K562 (cell line): ENCODE data around the gene CCSER2. TPM values are rescaled to one million over a fixed set of nuclear protein-coding genes. Genes with fewer than 3 reads are reported as not detected.

Experiments
- BMI1 ChIP-seq: fragments of 150-350 bp; IDR thresholded peaks from 2 replicates; pipeline ENCODE4 v1.6.1; 2014; ENCODE audit warnings: low read length
- CEBPB ChIP-seq: fragments of 450-650 bp; IDR thresholded peaks from 2 replicates; pipeline ENCODE4 v1.6.1; 2016; ENCODE audit warnings: missing genetic modification characterization, missing compliant biosample characterization
- CEBPG ChIP-seq, 3 experiments: fragments of 200-800 bp in 1 of 3; sonication (Bioruptor generic) in 1 of 3; sonication (generic) in 1 of 3; formaldehyde crosslinking in 1 of 3; IDR thresholded peaks in 2 of 3; conservative IDR thresholded peaks in 1 of 3; 2 replicates each; pipeline versions ENCODE4 v1.6.1 to v1.8.0; 2016 to 2022; ENCODE audit warnings: missing compliant biosample characterization in 2 of 3, missing genetic modification characterization in 2 of 3, mild to moderate bottlenecking in 1 of 3, missing genetic modification reagents in 1 of 3
- ETV6 ChIP-seq, 3 experiments: fragments of 150-350 bp in 1 of 3; sonication (generic) in 1 of 3; formaldehyde crosslinking in 1 of 3; IDR thresholded peaks; 2 replicates each; pipeline versions ENCODE4 v1.6.1 to v1.8.0; 2014 to 2022; ENCODE audit warnings: borderline replicate concordance in 2 of 3, low read depth in 2 of 3, antibody characterized with exemption in 1 of 3, low read length in 1 of 3, mild to moderate bottlenecking in 1 of 3, missing genetic modification reagents in 1 of 3
- GMEB1 ChIP-seq: fragments of 250-450 bp; sonication (Bioruptor Pico); IDR thresholded peaks from 2 replicates; pipeline ENCODE4 v1.4.0; 2020; ENCODE audit warnings: mild to moderate bottlenecking
- HDAC8 ChIP-seq: fragments of 450-650 bp; IDR thresholded peaks from 2 replicates; pipeline ENCODE4 v1.6.1; 2016; ENCODE audit warnings: mild to moderate bottlenecking, missing genetic modification characterization, moderate library complexity, missing compliant biosample characterization
- HNRNPUL1 ChIP-seq: fragments of 200-400 bp; formaldehyde crosslinking; IDR thresholded peaks from 2 replicates; pipeline ENCODE4 v1.6.1; 2017; ENCODE audit warnings: low read length
- LCOR ChIP-seq: sonication (generic); formaldehyde crosslinking; IDR thresholded peaks from 2 replicates; pipeline ENCODE4 v1.8.0; 2022; ENCODE audit warnings: mild to moderate bottlenecking, missing genetic modification reagents
- MIER1 ChIP-seq: fragments of 450-650 bp; IDR thresholded peaks from 2 replicates; pipeline ENCODE4 v1.6.1; 2016; ENCODE audit warnings: antibody characterized with exemption, mild to moderate bottlenecking, low read depth
- MYBL2 ChIP-seq, 2 experiments: fragments of 450-650 bp in 1 of 2; sonication (generic) in 1 of 2; formaldehyde crosslinking in 1 of 2; IDR thresholded peaks; 2 replicates each; pipeline versions ENCODE4 v1.6.1 to v1.8.1; 2017 to 2022; ENCODE audit warnings: borderline replicate concordance in 1 of 2, inconsistent platforms in 1 of 2, low read depth in 1 of 2, mild to moderate bottlenecking in 1 of 2, missing genetic modification reagents in 1 of 2, moderate library complexity in 1 of 2
- PHB ChIP-seq: fragments of 250-450 bp; sonication (Bioruptor Pico); IDR thresholded peaks from 2 replicates; pipeline ENCODE4 v1.5.0; 2021
- POLR2B ChIP-seq: fragments of 450-650 bp; IDR thresholded peaks from 2 replicates; pipeline ENCODE4 v1.6.1; 2018; ENCODE audit warnings: low read depth; ENCODE audit not compliant: partially characterized antibody
- PREB ChIP-seq: sonication (generic); formaldehyde crosslinking; IDR thresholded peaks from 2 replicates; pipeline ENCODE4 v1.8.1; 2023; ENCODE audit warnings: mild to moderate bottlenecking, missing genetic modification reagents
- RAD21 ChIP-seq, 2 experiments: fragments of 250-450 bp in 1 of 2; fragments of 450-650 bp in 1 of 2; sonication (Bioruptor Pico) in 1 of 2; formaldehyde crosslinking in 1 of 2; IDR thresholded peaks in 1 of 2; conservative IDR thresholded peaks in 1 of 2; 2 replicates each; pipeline versions ENCODE4 v1.4.0 to v1.8.0; 2020 to 2022; ENCODE audit warnings: mild to moderate bottlenecking in 2 of 2, moderate library complexity in 1 of 2
- RBFOX2 ChIP-seq: fragments of 200-400 bp; formaldehyde crosslinking; IDR thresholded peaks from 2 replicates; pipeline ENCODE4 v1.6.1; 2017; ENCODE audit warnings: low read depth, mild to moderate bottlenecking, low read length, moderate library complexity
- SMARCB1 ChIP-seq: IDR thresholded peaks from 2 replicates; pipeline ENCODE4 v1.6.1; 2011; ENCODE audit warnings: improper control_type of control experiment, low read depth; ENCODE audit not compliant: insufficient read length
- STAG1 ChIP-seq: sonication (generic); formaldehyde crosslinking; IDR thresholded peaks from 2 replicates; pipeline ENCODE4 v1.5.0; 2020; ENCODE audit warnings: missing genetic modification reagents, borderline replicate concordance
- TAL1 ChIP-seq: fragments of 450-650 bp; IDR thresholded peaks from 2 replicates; pipeline ENCODE4 v1.6.1; 2016; ENCODE audit warnings: mild to moderate bottlenecking
- TCFL5 ChIP-seq: fragments of 250-450 bp; sonication (Bioruptor Pico); conservative IDR thresholded peaks from 2 replicates; pipeline ENCODE4 v1.6.1; 2021; ENCODE audit warnings: mild to moderate bottlenecking, moderate library complexity, matching md5 sums
- TFE3 ChIP-seq: fragments of 450-650 bp; formaldehyde crosslinking; IDR thresholded peaks from 2 replicates; pipeline ENCODE4 v1.4.0; 2020; ENCODE audit warnings: mild to moderate bottlenecking, mixed read lengths
- ZBTB7A ChIP-seq: IDR thresholded peaks from 2 replicates; pipeline ENCODE4 v1.6.1; 2011; ENCODE audit warnings: low read depth, mild to moderate bottlenecking, low read length, moderate library complexity, borderline replicate concordance; ENCODE audit not compliant: control insufficient read depth
- ZNF41 ChIP-seq: fragments of 250-450 bp; sonication (Bioruptor Pico); conservative IDR thresholded peaks from 2 replicates; pipeline ENCODE4 v1.4.0; 2020; ENCODE audit warnings: mild to moderate bottlenecking
- ZNF507 ChIP-seq: conservative IDR thresholded peaks from 2 replicates; pipeline ENCODE4 v1.6.1; 2017; ENCODE audit warnings: missing genetic modification characterization, missing compliant biosample characterization
- polyA plus RNA-seq, 8 experiments: library from polyadenylated mRNA; depleted of rRNA in 4 of 8; stranded (reverse) in 5 of 8; unstranded in 3 of 8; fragments of >200 nt; fragmentation: Nextera tagmentation in 2 of 8; fragmentation: Illumina TruSeq in 1 of 8; extraction: Ambion mirVana in 2 of 8; extraction: Trizol in 1 of 8; gene quantifications; 2 replicates each; pipeline versions ENCODE4 v1.2.1 to v1.2.3, GENCODE V29; 2011 to 2014; ENCODE audit warnings: inconsistent platforms in 1 of 8, missing spikeins in 1 of 8
- total RNA-seq, 7 experiments: library from RNA; depleted of rRNA in 6 of 7; stranded (reverse); fragments of >200 nt in 6 of 7; fragmentation: Illumina TruSeq in 2 of 7; extraction: Trizol in 2 of 7; gene quantifications; 2 replicates each; pipeline versions ENCODE4 v1.2.1 to v1.2.3, GENCODE V29; 2011 to 2021; ENCODE audit warnings: low replicate concordance in 1 of 7

The CCSER2 gene
- total and polyA plus RNA-seq, 9 of the 15 experiments (the other 6 are each of a cell fraction or from before 2014, with no cell fraction given), result 2.7 to 15.1 (median 9.7) TPM

- no peak for TF ChIP-seq PREB (CRISPR knock-in tag)
- TF ChIP-seq MIER1, result no peak
- no peak for TF ChIP-seq ZNF41 (CRISPR knock-in tag)
- no peak for TF ChIP-seq TAL1
- no peak for TF ChIP-seq TCFL5 (CRISPR knock-in tag)
- no peak for TF ChIP-seq HDAC8 (tag)
- no peak for TF ChIP-seq ETV6 (IDR thresholded peaks at IDR 0.05; ENCODE audit: borderline replicate concordance in 1 of 2, low read depth in 2 of 2, low read length in 1 of 2)
- no peak for TF ChIP-seq ETV6 (CRISPR knock-in tag; IDR thresholded peaks at IDR 0.05; ENCODE audit: borderline replicate concordance)
- TF ChIP-seq ZBTB7A, result no peak
- no peak for TF ChIP-seq TFE3
- TF ChIP-seq SMARCB1, result no peak
- no peak for TF ChIP-seq STAG1 (CRISPR knock-in tag)
- TF ChIP-seq CEBPG (CRISPR knock-in tag; IDR thresholded peaks at IDR 0.05), result no peak
- TF ChIP-seq CEBPG (tag; conservative IDR thresholded peaks at IDR 0.05 in 1 of 2, IDR thresholded peaks at IDR 0.05 in 1 of 2), result no peak
- no peak for TF ChIP-seq PHB (CRISPR knock-in tag)
- no peak for TF ChIP-seq BMI1
- TF ChIP-seq RBFOX2, result no peak
- TF ChIP-seq RAD21 (CRISPR knock-in tag; conservative IDR thresholded peaks at IDR 0.05 in 1 of 2, IDR thresholded peaks at IDR 0.05 in 1 of 2), result no peak
- TF ChIP-seq LCOR (CRISPR knock-in tag), result no peak
- TF ChIP-seq HNRNPUL1, result no peak
- no peak for TF ChIP-seq POLR2B
- no peak for TF ChIP-seq GMEB1
- TF ChIP-seq MYBL2 (IDR thresholded peaks at IDR 0.05; ENCODE audit: low read depth), result no peak
- TF ChIP-seq MYBL2 (CRISPR knock-in tag; IDR thresholded peaks at IDR 0.05; ENCODE audit: borderline replicate concordance), result no peak
- TF ChIP-seq CEBPB, result peak; percentile 42; the same call in 1 of the 2 replicates
- TF ChIP-seq ZNF507 (tag), result no peak
These were observed 77.3 kb downstream of the CCSER2 start (continued) for GRCh38 chr10:84405662-84406061.
